Measurements from ENCODE around the gene ZNF18. TPM values are rescaled to one million over a fixed set of nuclear protein-coding genes. Genes with fewer than 3 reads are reported as not detected.
"Not testable (repeated sequence)": the region's sequence is repeated elsewhere in the genome, so short reads cannot be mapped to it uniquely, and the experiment has no call there.

The ZNF18 gene
- polyA plus RNA-seq, 1 donor (not counting 4 experiments of a cell fraction or from before 2014, with no cell fraction given): 7.7 TPM

DNA sequence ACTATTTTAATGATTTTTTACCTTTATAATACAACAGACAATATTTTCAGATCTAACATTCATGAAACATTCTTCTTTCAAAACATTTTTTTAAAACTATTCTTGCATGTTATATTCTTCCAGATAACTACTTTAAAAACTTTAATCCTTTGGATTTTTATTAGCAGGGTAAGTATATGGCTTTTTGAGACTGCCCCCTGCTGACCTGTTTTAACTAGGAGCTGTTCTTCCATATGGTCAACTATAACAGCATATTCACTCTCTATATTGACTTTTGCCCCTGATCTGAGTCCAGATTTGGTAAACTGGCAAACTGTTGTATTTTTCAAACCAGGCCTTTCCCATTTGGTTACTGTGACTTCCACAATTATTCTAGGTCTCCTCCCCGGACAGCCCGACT, 16.5 kb downstream of the ZNF18 start:
- Histone ChIP-seq H3K4me1 (ENCODE audit: control insufficient read depth, extremely low read depth, insufficient read depth, low read length) (peaks cover 12% of the 10 kb centered on the region), H3K27ac (ENCODE audit: control insufficient read depth, insufficient read depth, low read length) (no peak overlapping the region), H3K79me2 (ENCODE audit: control insufficient read depth, insufficient read depth, low read length) (no peaks in the 10 kb centered on the region), H3K9me3 (ENCODE audit: control insufficient read depth, low read depth, low read length) (no peaks in the 10 kb centered on the region), H3K4me3 (ENCODE audit: control insufficient read depth in 2 of 3, extremely low read depth in 1 of 3, insufficient read depth in 2 of 3, low read depth in 1 of 3, low read length in 3 of 3) (no peak overlapping the region), H3K9ac (ENCODE audit: control insufficient read depth, extremely low read depth, insufficient read depth, low read length) (no peak overlapping the region), H3K9me1 (ENCODE audit: control insufficient read depth, extremely low read depth, insufficient read depth, low read length) (no peaks in the 10 kb centered on the region), H3K4me2 (ENCODE audit: control insufficient read depth, extremely low read depth, insufficient read depth, low read depth, low read length) (no peak overlapping the region), H4K20me1 (ENCODE audit: control insufficient read depth, extremely low read depth, insufficient read depth, low read length) (no peaks in the 10 kb centered on the region), H3K27me3 (ENCODE audit: control insufficient read depth, extremely low read depth, insufficient read depth, low read length) (no peaks in the 10 kb centered on the region), H2AFZ (ENCODE audit: control insufficient read depth, low read length) (no peak overlapping the region), H3K36me3 (ENCODE audit: control insufficient read depth in 2 of 2, extremely low read depth in 1 of 2, insufficient read depth in 2 of 2, low read length in 2 of 2) (peaks cover 11 to 15% of the 10 kb centered on the region in 2 experiments)
- TF ChIP-seq EZH2 (IDR thresholded peaks at IDR 0.05; ENCODE audit: low read length): no peak
- peak in 2 of 3 experiments; percentile 37 to 59 for TF ChIP-seq CTCF (optimal IDR thresholded peaks at IDR 0.05 in 1 of 3, IDR thresholded peaks at IDR 0.05 in 1 of 3, conservative IDR thresholded peaks at IDR 0.05 in 1 of 3; ENCODE audit: extremely low read depth in 1 of 3, insufficient read depth in 2 of 3, low read length in 3 of 3)
- no peak for FAIRE-seq
- dilution Hi-C loops (cut with MboI; ENCODE audit: extremely low pct_ligation_motif_present, low sequenced_read_pairs): no loop called here
- no peak for DNase-seq (ENCODE audit: low read depth, low spot score)

GRCh38 chr17:11979795-11980194, 17.5 kb downstream of the ZNF18 start:
- FAIRE-seq: no peak

DNA sequence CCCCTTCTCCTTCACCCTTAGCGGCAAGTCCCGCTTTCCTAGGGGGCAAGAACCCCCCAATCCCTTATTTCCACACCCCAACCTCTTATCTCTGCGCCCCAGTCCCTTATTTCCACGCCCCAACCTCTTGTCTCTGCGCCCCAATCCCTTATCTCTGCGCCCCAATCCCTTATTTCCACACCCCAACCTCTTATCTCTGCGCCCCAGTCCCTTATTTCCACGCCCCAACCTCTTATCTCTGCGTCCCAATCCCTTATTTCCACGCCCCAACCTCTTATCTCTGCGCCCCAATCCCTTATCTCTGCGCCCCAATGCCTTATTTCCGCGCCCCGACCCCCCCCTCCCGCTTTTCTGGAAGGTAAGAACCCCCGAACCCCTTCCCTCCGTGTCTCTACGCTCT, 24.5 kb downstream of the ZNF18 start:
- not testable (repeated sequence) for H3K4me2 ChIP-seq (ENCODE audit: control insufficient read depth, extremely low read depth, insufficient read depth, low read depth, low read length); H2AFZ ChIP-seq (ENCODE audit: control insufficient read depth, low read length); H3K36me3 ChIP-seq (ENCODE audit: control insufficient read depth in 2 of 2, extremely low read depth in 1 of 2, insufficient read depth in 2 of 2, low read length in 2 of 2); H3K4me3 ChIP-seq (ENCODE audit: control insufficient read depth in 2 of 3, extremely low read depth in 1 of 3, insufficient read depth in 2 of 3, low read depth in 1 of 3, low read length in 3 of 3); H3K9me3 ChIP-seq (ENCODE audit: control insufficient read depth, low read depth, low read length); H3K79me2 ChIP-seq (ENCODE audit: control insufficient read depth, insufficient read depth, low read length); FAIRE-seq; H3K27me3 ChIP-seq (ENCODE audit: control insufficient read depth, extremely low read depth, insufficient read depth, low read length); H3K9ac ChIP-seq (ENCODE audit: control insufficient read depth, extremely low read depth, insufficient read depth, low read length); DNase-seq (ENCODE audit: low read depth, low spot score); H4K20me1 ChIP-seq (ENCODE audit: control insufficient read depth, extremely low read depth, insufficient read depth, low read length); H3K27ac ChIP-seq (ENCODE audit: control insufficient read depth, insufficient read depth, low read length); H3K9me1 ChIP-seq (ENCODE audit: control insufficient read depth, extremely low read depth, insufficient read depth, low read length)
- H3K4me1 ChIP-seq (ENCODE audit: control insufficient read depth, extremely low read depth, insufficient read depth, low read length): peaks cover 30% of the 10 kb centered on the region
- dilution Hi-C loops (cut with MboI; ENCODE audit: extremely low pct_ligation_motif_present, low sequenced_read_pairs): loop anchor here (25.0 kb wide), 1 partner anchor 935 kb away; no protein-coding TSS in a partner anchor

More at GRCh38 chr17:11979795-11980194, 17.5 kb downstream of the ZNF18 start:
- Histone ChIP-seq H3K9ac (ENCODE audit: control insufficient read depth, extremely low read depth, insufficient read depth, low read length) (no peak overlapping the region), H3K4me1 (ENCODE audit: control insufficient read depth, extremely low read depth, insufficient read depth, low read length) (peaks cover 15% of the 10 kb centered on the region), H3K4me2 (ENCODE audit: control insufficient read depth, extremely low read depth, insufficient read depth, low read depth, low read length) (no peak overlapping the region), H3K9me3 (ENCODE audit: control insufficient read depth, low read depth, low read length) (no peaks in the 10 kb centered on the region), H3K4me3 (ENCODE audit: control insufficient read depth in 2 of 3, extremely low read depth in 1 of 3, insufficient read depth in 2 of 3, low read depth in 1 of 3, low read length in 3 of 3) (no peak overlapping the region), H3K27ac (ENCODE audit: control insufficient read depth, insufficient read depth, low read length) (no peak overlapping the region), H2AFZ (ENCODE audit: control insufficient read depth, low read length) (no peak overlapping the region), H3K9me1 (ENCODE audit: control insufficient read depth, extremely low read depth, insufficient read depth, low read length) (no peaks in the 10 kb centered on the region), H3K79me2 (ENCODE audit: control insufficient read depth, insufficient read depth, low read length) (no peaks in the 10 kb centered on the region), H3K27me3 (ENCODE audit: control insufficient read depth, extremely low read depth, insufficient read depth, low read length) (no peaks in the 10 kb centered on the region), H3K36me3 (ENCODE audit: control insufficient read depth in 2 of 2, extremely low read depth in 1 of 2, insufficient read depth in 2 of 2, low read length in 2 of 2) (peaks cover 11 to 13% of the 10 kb centered on the region in 2 experiments), H4K20me1 (ENCODE audit: control insufficient read depth, extremely low read depth, insufficient read depth, low read length) (no peaks in the 10 kb centered on the region)
- dilution Hi-C loops (cut with MboI; ENCODE audit: extremely low pct_ligation_motif_present, low sequenced_read_pairs): no loop called here
- DNase-seq (ENCODE audit: low read depth, low spot score): no peak
- no peak for TF ChIP-seq EZH2 (IDR thresholded peaks at IDR 0.05; ENCODE audit: low read length)
- TF ChIP-seq CTCF (optimal IDR thresholded peaks at IDR 0.05 in 1 of 3, IDR thresholded peaks at IDR 0.05 in 1 of 3, conservative IDR thresholded peaks at IDR 0.05 in 1 of 3; ENCODE audit: extremely low read depth in 1 of 3, insufficient read depth in 2 of 3, low read length in 3 of 3): no peak

All from keratinocyte (primary cell).